ENCODE data around the gene RFFL.
A peak's percentile ranks its signal among the peaks of the same experiment; 100 is the strongest.

RFFL gene

DNA sequence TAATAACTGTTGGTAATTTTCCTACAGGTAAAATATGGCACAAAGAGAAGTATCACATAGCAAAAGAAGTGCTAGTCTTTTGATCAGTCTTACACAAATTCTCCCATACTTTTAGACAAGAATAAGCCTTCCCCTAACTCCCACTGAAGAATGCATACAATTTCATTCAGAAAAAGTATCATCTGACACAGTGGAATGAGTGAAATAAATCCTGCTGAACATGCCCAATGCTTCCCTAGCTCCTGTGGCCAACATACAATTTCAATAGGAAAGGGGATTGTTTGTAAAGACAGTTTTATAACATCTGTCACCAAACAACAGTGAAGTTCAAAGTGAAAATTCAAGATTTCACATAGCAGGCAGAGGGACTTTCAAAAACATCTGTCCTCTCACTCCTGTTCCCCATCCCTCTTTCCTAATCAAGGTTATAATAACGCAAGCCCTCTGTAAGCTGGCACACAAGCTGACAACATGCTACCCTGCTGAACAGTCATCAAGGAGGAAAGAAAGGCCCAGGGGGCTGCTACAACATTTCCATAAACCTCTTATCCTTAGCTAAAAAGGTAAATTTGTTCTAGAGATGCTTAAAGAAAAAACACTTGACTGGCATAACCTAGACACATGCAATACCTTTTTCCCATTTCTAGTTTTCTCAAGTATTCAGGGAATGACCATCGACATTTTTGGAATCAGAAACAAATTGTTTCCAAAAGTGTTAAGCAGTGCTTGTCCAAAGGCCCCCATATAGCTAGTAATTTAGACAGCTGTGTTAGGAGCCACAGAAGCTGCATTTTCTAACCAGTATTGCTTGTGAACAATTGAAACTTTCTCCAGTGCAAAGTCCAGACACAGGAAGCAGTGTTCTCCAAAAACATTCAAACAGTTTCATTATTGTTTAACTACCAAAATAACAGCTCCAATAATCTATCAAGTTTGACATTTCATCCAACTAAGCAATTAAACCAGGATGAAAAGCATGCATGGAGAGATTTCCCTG is 11.5 kb upstream of the RFFL start:
- Histone ChIP-seq H3K36me3 (ENCODE audit: control insufficient read depth in 2 of 2, insufficient read depth in 1 of 2, low read length in 2 of 2) (no peaks in the 10 kb centered on the region), H3K9me3 (ENCODE audit: control insufficient read depth, insufficient read depth, low read depth, low read length) (no peaks in the 10 kb centered on the region), H3K27ac (ENCODE audit: extremely low read depth, low read depth, low read length) (no peak overlapping the region), H3K4me3 (ENCODE audit: low read depth, low read length) (no peak overlapping the region), H3K4me1 (ENCODE audit: control insufficient read depth, insufficient read depth, low read length) (peaks cover 9% of the 10 kb centered on the region; the same call in 1 of the 2 replicates)
- POLR2A ChIA-PET = no interaction called here
- CTCF ChIA-PET = interaction anchor here (0.6 to 2.1 kb wide), 6 partner anchors 9 to 53 kb away, joined by 3 to 9 read pairs (median 3); partner anchors contain the start of gene RFFL
- TF ChIP-seq ZNF677 (tag by site-specific recombination; IDR thresholded peaks at IDR 0.05) (no peak), PRDM1 (tag by site-specific recombination; IDR thresholded peaks at IDR 0.05) (peak; percentile 17; the same call in 1 of the 2 replicates), BCL11B (tag by site-specific recombination; IDR thresholded peaks at IDR 0.05; ENCODE audit: low read depth) (no peak), BCL11A (tag by site-specific recombination; IDR thresholded peaks at IDR 0.05; ENCODE audit: low read depth) (no peak)

DNA sequence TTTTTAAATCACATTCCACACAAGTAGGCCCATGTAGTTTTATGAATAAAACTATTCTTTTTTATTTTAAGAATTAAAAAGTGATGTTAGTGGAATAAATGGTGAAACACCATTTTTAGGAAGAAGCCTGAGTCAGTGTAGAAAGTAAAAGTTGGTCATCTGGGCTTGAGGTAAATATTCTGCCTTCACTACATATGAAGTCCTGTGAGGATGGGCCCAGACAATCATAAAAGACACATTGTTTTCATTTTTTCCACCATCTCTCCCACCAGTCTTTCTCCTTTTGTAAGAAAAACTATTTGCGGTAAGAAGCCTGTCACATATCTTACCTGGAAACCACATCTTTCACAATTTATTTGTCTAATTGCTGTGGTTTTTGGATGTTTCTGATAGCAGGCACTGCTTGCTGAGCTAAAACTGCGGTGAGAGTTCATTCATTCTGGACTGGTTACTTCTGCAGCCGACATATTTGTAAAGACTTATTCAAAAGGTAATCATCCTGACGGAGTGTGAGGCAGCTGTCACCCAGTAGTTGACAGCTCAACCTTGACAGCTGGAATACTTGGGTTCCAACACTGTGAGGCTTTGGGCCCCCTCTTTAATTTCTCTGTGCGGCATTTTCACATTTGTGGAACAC is 10.6 kb upstream of the RFFL start:
- Histone ChIP-seq H3K4me1 (ENCODE audit: control insufficient read depth, insufficient read depth, low read length) (peaks cover 9% of the 10 kb centered on the region; the same call in 1 of the 2 replicates), H3K4me3 (ENCODE audit: low read depth, low read length) (no peak overlapping the region), H3K27ac (ENCODE audit: extremely low read depth, low read depth, low read length) (no peak overlapping the region), H3K36me3 (ENCODE audit: control insufficient read depth in 2 of 2, insufficient read depth in 1 of 2, low read length in 2 of 2) (no peaks in the 10 kb centered on the region), H3K9me3 (ENCODE audit: control insufficient read depth, insufficient read depth, low read depth, low read length) (no peaks in the 10 kb centered on the region)
- no peak for TF ChIP-seq ZNF239 (tag by site-specific recombination; IDR thresholded peaks at IDR 0.05)
- TF ChIP-seq MZF1 (tag by site-specific recombination; IDR thresholded peaks at IDR 0.05; ENCODE audit: borderline replicate concordance) = no peak
- no peak for TF ChIP-seq ZNF16 (tag by site-specific recombination; IDR thresholded peaks at IDR 0.05; ENCODE audit: low read depth)
- TF ChIP-seq ZNF202 (tag by site-specific recombination; IDR thresholded peaks at IDR 0.05; ENCODE audit: borderline replicate concordance) = no peak
- TF ChIP-seq, protein P1, sequence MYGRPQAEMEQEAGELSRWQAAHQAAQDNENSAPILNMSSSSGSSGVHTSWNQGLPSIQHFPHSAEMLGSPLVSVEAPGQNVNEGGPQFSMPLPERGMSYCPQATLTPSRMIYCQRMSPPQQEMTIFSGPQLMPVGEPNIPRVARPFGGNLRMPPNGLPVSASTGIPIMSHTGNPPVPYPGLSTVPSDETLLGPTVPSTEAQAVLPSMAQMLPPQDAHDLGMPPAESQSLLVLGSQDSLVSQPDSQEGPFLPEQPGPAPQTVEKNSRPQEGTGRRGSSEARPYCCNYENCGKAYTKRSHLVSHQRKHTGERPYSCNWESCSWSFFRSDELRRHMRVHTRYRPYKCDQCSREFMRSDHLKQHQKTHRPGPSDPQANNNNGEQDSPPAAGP (tag by site-specific recombination; IDR thresholded peaks at IDR 0.05) = no peak
- no peak for TF ChIP-seq YY2 (tag by site-specific recombination; IDR thresholded peaks at IDR 0.05)
- no peak for TF ChIP-seq ZNF677 (tag by site-specific recombination; IDR thresholded peaks at IDR 0.05)
- no peak for TF ChIP-seq ZEB2 (tag by site-specific recombination; IDR thresholded peaks at IDR 0.05)
- TF ChIP-seq, protein P2, sequence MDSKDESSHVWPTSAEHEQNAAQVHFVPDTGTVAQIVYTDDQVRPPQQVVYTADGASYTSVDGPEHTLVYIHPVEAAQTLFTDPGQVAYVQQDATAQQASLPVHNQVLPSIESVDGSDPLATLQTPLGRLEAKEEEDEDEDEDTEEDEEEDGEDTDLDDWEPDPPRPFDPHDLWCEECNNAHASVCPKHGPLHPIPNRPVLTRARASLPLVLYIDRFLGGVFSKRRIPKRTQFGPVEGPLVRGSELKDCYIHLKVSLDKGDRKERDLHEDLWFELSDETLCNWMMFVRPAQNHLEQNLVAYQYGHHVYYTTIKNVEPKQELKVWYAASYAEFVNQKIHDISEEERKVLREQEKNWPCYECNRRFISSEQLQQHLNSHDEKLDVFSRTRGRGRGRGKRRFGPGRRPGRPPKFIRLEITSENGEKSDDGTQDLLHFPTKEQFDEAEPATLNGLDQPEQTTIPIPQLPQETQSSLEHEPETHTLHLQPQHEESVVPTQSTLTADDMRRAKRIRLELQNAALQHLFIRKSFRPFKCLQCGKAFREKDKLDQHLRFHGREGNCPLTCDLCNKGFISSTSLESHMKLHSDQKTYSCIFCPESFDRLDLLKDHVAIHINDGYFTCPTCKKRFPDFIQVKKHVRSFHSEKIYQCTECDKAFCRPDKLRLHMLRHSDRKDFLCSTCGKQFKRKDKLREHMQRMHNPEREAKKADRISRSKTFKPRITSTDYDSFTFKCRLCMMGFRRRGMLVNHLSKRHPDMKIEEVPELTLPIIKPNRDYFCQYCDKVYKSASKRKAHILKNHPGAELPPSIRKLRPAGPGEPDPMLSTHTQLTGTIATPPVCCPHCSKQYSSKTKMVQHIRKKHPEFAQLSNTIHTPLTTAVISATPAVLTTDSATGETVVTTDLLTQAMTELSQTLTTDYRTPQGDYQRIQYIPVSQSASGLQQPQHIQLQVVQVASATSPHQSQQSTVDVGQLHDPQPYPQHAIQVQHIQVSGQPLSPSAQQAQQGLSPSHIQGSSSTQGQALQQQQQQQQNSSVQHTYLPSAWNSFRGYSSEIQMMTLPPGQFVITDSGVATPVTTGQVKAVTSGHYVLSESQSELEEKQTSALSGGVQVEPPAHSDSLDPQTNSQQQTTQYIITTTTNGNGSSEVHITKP (tag by site-specific recombination; IDR thresholded peaks at IDR 0.05) = no peak
- TF ChIP-seq OVOL3 (tag by site-specific recombination; IDR thresholded peaks at IDR 0.05) = no peak
- TF ChIP-seq, protein P3, sequence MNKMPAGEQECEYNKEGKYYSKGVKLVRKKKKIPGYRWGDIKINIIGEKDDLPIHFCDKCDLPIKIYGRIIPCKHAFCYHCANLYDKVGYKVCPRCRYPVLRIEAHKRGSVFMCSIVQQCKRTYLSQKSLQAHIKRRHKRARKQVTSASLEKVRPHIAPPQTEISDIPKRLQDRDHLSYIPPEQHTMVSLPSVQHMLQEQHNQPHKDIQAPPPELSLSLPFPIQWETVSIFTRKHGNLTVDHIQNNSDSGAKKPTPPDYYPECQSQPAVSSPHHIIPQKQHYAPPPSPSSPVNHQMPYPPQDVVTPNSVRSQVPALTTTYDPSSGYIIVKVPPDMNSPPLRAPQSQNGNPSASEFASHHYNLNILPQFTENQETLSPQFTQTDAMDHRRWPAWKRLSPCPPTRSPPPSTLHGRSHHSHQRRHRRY (tag by site-specific recombination; IDR thresholded peaks at IDR 0.05) = no peak
- POLR2A ChIA-PET = no interaction called here
- CTCF ChIA-PET = interaction anchor here (1.0 to 2.1 kb wide), 4 partner anchors 10 to 530 kb away, joined by 3 to 9 read pairs (median 6); partner anchors contain the start of gene RFFL
